Ishikawa (cell line): ENCODE results near the gene CDH23.

Source experiments
- CEBPB ChIP-seq: IDR thresholded peaks from 2 replicates; pipeline ENCODE4 v1.6.1; 2012
- CREB1 ChIP-seq: IDR thresholded peaks from 2 replicates; pipeline ENCODE4 v1.6.1; 2012; ENCODE audit warnings: low read depth
- EGR1 ChIP-seq: IDR thresholded peaks from 2 replicates; pipeline ENCODE4 v1.6.1; 2012
- EP300 ChIP-seq: IDR thresholded peaks from 2 replicates; pipeline ENCODE4 v1.6.1; 2012; ENCODE audit warnings: borderline replicate concordance
- FOXM1 ChIP-seq: IDR thresholded peaks from 2 replicates; pipeline ENCODE4 v1.6.1; 2012; ENCODE audit warnings: low read depth, borderline replicate concordance
- NFIC ChIP-seq: IDR thresholded peaks from 2 replicates; pipeline ENCODE4 v1.6.1; 2012
- RAD21 ChIP-seq: IDR thresholded peaks from 2 replicates; pipeline ENCODE4 v1.6.1; 2012; ENCODE audit warnings: low read depth
- TAF1 ChIP-seq: IDR thresholded peaks from 2 replicates; pipeline ENCODE4 v1.6.1; 2012; ENCODE audit warnings: low read depth, mild to moderate bottlenecking
- TCF12 ChIP-seq: IDR thresholded peaks from 2 replicates; pipeline ENCODE4 v1.6.1; 2012; ENCODE audit warnings: low read depth
- YY1 ChIP-seq: IDR thresholded peaks from 2 replicates; pipeline ENCODE4 v1.6.1; 2012; ENCODE audit warnings: low read depth
- ZBTB7A ChIP-seq: IDR thresholded peaks from 2 replicates; pipeline ENCODE4 v1.6.1; 2012; ENCODE audit warnings: low read depth
- TF ChIP-seq, protein P1 (sequence below): IDR thresholded peaks from 2 replicates; pipeline ENCODE4 v1.6.1; 2012
- TF ChIP-seq, protein P2 (sequence below): IDR thresholded peaks from 2 replicates; pipeline ENCODE4 v1.6.1; 2012; ENCODE audit warnings: low read depth, mild to moderate bottlenecking

DNA sequence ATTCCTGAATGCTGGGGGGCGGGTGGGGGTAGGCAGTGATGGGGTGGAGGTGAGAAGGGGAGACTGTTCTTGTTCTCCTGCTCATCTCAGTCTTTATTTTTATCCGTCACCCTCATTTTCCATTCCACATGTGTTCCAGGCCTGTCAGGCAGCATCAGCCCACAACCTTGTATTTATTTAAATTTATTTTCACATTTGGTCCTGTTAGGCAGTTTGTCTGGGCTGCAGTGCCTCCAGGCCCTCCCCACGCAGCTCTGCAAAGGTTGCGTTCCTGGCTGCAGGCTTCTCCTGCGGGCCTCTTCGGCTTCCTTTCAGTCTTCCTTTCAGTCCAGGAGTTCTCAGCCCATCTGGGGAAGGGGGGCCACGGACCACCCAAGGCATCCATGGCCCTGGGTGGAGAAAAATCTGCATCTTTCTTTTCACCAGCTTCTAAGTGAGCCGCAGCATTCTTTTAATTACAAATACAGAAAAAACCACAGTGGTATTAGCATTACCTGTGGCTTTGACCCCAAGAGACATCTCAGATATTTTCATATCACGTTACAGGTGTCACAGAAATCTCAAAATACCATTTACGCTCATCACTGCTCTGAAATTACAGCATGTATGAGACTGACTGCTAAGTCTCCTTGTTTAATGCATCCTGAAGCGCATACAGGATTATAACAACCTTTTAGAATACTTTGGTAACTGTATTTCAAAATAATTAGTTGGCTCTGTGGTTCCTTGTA, 228.9 kb downstream of the CDH23 start:
- TF ChIP-seq FOXM1, result no peak
- no peak for TF ChIP-seq CEBPB
- TF ChIP-seq, protein P1, sequence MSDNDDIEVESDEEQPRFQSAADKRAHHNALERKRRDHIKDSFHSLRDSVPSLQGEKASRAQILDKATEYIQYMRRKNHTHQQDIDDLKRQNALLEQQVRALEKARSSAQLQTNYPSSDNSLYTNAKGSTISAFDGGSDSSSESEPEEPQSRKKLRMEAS, result no peak
- no peak for TF ChIP-seq TCF12
- TF ChIP-seq ZBTB7A, result no peak
- TF ChIP-seq EP300, result no peak
- TF ChIP-seq, protein P2, sequence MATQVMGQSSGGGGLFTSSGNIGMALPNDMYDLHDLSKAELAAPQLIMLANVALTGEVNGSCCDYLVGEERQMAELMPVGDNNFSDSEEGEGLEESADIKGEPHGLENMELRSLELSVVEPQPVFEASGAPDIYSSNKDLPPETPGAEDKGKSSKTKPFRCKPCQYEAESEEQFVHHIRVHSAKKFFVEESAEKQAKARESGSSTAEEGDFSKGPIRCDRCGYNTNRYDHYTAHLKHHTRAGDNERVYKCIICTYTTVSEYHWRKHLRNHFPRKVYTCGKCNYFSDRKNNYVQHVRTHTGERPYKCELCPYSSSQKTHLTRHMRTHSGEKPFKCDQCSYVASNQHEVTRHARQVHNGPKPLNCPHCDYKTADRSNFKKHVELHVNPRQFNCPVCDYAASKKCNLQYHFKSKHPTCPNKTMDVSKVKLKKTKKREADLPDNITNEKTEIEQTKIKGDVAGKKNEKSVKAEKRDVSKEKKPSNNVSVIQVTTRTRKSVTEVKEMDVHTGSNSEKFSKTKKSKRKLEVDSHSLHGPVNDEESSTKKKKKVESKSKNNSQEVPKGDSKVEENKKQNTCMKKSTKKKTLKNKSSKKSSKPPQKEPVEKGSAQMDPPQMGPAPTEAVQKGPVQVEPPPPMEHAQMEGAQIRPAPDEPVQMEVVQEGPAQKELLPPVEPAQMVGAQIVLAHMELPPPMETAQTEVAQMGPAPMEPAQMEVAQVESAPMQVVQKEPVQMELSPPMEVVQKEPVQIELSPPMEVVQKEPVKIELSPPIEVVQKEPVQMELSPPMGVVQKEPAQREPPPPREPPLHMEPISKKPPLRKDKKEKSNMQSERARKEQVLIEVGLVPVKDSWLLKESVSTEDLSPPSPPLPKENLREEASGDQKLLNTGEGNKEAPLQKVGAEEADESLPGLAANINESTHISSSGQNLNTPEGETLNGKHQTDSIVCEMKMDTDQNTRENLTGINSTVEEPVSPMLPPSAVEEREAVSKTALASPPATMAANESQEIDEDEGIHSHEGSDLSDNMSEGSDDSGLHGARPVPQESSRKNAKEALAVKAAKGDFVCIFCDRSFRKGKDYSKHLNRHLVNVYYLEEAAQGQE, result no peak
- no peak for TF ChIP-seq NFIC
- no peak for TF ChIP-seq CREB1
- TF ChIP-seq TAF1, result no peak
- TF ChIP-seq RAD21, result no peak
- no peak for TF ChIP-seq YY1
- TF ChIP-seq EGR1, result no peak
